HG03469 (cell line): ENCODE data around the gene NPTX2.

Experiments used
- ATAC-seq: cut with Tn5 transposase; IDR thresholded peaks from one replicate; pipeline ENCODE4 v1.9.1; 2021; ENCODE audit warnings: mild to moderate bottlenecking, moderate library complexity, moderate number of reproducible peaks; ENCODE audit not compliant: unreplicated experiment

The NPTX2 gene

DNA sequence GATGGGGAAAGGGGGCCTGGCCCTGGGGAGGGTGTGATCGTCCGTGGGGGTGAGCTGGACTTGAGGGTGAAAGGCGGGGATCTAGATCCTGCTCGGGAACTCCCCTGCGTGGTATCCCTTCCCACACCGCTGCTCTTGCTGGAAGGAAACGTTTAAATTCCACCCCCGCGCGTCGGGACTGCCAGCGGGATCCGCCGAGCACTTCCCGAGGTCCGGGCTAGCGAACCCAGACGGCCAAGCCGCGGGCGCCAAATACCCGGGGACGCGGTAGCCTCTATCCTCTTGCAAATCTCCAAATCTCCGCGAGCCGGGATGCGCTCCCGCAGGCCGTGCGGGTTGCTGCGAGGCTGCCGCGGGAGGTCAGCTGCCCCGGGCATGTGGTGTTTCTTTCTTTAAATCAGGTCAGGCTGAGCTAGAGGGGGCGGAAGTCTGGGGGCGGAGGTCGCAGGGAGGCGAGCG is 904 bp downstream of the NPTX2 start:
- no peak for ATAC-seq

DNA sequence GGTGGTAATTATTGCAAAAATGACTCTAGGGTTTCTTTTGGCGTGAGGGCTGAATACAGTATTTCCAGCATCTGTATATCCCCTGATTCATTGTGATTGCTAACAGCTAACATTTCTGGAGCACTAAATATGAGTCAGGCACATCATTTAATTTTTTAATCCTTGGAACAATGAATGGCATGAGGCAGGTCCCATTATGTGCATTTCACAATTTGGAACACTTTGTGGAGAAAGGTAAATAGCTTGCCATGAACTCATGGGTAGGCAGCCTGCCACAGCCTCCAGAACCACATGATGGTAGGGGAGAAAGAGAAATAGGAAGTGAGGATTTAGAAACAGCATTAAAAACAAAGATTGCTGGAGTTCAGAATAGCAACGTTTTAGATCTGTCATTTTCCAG is 1.7 kb downstream of the NPTX2 start:
- ATAC-seq, result no peak

DNA sequence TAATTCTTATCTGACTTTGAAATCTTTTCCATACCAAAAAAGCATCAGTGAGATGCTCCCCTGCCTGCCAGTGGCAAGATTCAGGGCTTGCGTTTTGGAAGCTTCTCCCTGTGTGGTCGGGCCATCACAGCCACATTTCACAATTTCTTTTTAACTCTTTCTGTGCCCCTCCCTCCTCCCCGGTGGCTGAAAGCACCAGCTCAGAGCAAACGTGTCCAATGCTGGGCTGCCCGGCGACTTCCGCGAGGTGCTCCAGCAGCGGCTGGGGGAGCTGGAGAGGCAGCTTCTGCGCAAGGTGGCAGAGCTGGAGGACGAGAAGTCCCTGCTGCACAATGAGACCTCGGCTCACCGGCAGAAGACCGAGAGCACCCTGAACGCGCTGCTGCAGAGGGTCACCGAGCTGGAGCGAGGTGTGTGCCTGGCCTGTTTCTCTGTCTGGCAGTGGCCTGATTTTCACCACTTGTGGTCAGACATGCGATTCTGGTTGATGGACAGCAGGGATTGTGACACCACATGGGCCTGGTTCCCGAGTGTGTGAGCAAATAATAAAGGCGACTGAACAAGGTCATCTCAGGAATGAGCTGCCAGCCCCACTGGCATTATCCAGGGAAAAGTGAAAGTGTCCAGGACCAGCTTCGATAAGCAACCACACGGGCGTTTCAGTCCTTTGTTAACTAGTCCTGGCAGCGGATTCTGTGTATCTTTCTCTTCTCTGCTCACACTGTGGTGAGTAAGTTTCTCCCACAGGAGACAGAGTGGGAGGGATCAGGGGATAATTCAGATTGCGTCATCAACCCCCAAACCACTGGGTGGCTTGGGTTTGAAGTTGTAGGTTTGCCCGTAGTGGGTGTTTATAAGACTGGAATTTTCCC is 2.6 kb downstream of the NPTX2 start:
- no peak for ATAC-seq

DNA sequence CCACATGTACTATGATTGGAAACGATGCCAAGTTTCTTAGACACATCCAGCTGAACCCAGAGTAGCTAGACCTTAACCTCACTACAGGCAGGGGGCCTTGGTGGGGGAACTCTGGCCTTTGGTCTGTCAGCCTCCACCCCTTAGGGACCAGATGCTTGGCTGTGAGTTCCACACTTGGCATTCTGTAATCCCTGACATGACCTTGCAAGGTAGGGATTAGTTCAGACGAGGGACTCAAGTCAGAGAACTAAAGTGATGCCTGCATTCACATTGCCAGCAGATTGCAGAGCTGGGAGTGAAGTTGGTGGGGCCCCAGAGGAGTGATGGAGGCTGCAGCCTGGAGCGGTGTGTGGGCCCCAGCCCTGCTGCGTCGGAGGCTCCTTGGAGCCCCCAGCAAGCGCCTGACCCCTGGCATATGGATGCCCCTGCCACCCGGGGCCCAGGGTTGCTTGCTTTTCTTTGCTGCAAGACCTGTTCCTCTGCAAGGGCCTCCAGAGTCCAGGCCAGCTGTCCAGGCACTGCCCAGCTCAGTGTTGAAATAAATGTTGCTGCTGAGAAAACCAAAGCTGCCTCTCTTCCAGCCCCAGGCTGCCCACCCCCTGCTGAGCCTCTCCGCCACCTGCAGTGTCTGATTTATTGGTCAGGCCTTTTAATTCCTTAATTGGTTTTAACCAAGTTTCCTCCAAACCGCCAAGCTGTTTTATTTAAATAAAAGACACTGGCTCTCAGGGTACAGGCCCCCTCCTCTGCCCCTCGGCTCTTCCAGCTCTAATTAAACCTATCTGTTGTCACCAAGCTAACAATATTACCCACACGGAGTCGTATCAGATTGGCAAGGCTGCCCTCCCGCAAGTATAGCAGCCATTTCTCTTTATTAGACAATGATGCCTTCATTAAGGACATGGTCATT is 4.7 kb downstream of the NPTX2 start:
- ATAC-seq, result no peak

DNA sequence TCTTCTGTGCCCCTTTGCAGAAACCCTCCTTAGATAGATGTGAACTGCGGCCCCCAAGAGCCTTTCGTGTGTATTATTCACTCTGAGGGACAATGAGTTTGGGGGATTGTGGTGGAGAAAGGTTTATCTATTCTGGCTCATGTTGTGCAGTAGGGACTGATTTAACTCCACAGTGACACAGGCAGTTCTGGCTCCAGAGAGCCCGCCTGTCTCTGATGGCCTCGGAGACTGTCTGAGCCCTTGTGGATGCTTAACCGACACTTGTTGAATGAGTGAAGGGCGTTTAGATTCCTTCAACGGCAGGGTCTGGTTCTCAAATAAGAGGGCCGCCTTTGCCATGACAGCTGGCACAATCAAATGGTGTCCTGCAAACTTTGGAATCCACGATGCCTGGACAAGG is 5.8 kb downstream of the NPTX2 start:
- no peak for ATAC-seq

DNA sequence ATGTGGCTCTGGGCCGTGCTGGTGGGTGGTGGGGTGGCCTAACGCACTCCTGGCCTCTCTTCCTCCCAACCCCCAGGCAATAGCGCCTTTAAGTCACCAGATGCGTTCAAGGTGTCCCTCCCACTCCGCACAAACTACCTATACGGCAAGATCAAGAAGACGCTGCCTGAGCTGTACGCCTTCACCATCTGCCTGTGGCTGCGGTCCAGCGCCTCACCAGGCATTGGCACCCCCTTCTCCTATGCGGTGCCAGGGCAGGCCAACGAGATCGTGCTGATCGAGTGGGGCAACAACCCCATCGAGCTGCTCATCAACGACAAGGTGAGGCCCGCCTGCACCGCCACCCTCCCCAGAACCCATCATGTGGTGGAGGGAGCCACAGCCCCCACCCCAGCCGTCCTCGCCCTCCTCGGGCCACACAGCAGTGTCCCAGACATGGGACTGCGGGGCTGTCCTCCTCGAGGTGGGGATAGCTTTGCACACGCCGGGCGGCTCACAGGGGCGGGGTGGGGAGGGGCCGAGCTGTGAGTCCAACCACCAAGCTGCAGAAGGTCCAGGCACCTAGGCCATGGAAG is 7.8 kb downstream of the NPTX2 start:
- ATAC-seq, result no peak

DNA sequence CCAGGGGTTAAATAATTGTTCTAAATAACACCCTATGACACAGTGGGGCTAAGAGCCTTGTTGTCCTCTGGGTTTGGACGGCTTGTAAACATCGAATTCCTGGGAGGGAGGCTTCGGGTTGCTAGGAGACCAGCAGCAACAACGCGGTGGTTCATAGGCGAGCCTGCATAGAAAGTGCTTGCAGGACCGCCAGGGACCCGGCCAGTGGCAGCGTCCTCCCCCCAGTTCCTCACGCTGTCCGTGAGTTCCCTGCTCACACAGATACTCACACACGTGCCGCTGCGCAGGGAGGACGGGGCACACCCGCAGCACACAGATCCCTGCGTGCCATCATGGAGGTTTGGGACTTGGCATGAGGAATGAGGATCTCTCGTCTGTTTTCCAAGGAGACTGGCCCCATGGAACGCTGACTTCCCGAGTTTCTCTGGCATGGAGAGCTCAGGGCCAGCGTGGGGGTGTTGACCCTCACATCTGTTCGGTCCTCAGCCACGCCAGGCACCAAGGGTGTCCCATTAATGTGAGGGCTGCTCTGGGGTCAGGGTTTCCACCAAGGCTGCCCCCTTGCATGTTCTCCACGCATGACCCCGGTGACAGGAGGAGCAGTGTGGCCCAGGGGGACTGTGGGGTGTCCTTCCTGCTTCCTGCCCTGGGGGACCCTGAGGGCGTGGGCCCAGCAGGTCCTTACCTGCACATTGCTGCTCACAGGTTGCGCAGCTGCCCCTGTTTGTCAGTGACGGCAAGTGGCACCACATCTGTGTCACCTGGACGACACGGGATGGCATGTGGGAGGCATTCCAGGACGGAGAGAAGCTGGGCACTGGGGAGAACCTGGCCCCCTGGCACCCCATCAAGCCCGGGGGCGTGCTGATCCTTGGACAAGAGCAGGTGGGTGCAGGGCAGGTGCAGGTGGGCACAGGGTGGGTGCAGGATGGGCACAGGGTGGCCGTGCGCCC is 9.7 kb downstream of the NPTX2 start:
- ATAC-seq, result no peak

DNA sequence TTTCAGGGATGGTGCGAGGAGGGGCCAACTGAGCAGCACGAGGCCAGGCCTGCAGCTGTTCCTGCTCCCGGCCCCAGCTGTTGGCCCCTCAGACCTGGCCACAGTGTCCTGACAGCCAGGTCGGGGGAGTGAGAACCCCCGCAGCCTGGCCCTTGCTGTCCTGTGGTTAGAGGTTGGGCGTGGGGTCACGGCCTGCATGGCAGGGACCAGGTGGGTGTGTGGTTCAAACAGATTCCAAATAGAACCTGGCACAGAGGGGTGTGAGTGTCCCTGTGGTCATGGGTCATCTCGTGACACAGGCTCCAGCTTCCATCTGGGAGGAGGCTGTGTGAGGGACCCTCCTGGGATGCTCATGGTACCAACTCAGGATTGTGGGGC is 10.3 kb downstream of the NPTX2 start:
- ATAC-seq, result no peak

DNA sequence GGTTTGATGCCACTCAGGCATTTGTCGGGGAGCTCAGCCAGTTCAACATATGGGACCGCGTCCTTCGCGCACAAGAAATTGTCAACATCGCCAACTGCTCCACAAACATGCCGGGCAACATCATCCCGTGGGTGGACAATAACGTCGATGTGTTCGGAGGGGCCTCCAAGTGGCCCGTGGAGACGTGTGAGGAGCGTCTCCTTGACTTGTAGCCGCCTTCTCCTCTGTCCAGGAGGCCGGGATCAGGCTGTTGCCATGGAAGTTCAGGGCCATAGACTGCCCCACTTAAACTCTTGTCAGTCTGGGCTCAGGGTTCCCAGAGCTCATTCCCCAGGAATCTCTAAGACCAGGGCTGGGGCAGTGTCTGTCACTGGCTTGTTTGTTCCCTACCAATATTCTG is 11.3 kb downstream of the NPTX2 start:
- no peak for ATAC-seq

DNA sequence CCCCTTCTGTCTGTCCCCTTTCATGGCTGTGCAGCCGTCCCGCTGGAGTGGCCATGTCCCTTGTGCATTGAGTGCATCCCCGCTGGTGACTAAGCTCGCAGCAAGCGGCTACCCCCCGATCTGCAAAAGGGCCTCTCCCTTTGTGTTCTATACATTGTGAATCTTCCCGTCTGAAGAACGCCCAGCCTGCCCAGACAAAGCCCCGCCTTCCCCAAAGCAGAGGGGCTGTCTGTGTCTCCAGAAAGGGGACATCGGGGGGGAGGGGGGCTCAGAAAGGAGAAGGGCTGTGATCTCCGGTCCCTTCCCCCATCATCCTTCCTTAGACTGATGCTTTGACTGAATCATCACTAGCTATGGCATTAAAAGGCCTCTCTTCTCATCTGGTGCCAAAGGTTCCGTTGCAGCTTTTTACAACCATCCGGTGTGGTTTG is 11.9 kb downstream of the NPTX2 start:
- ATAC-seq, result no peak

DNA sequence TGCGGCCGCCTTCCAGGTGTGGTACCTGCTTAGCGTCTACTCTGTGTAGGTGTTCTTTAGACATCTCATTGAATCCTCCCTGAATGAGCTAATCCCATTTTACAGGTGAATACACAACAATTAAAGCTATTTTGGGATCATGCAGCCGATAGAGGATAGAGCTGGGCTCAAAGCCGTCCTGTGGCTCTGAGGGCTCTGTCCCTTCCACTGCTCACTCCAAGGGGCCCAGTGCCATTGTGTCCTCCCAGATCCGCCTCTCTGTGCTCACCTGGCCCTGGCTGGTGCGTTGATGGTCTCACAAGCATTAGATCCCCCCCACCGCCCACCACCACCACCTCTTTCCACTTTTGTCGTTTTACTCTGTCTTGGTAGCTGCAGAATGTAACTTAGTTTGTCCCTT is 13.1 kb downstream of the NPTX2 start:
- ATAC-seq, result no peak

DNA sequence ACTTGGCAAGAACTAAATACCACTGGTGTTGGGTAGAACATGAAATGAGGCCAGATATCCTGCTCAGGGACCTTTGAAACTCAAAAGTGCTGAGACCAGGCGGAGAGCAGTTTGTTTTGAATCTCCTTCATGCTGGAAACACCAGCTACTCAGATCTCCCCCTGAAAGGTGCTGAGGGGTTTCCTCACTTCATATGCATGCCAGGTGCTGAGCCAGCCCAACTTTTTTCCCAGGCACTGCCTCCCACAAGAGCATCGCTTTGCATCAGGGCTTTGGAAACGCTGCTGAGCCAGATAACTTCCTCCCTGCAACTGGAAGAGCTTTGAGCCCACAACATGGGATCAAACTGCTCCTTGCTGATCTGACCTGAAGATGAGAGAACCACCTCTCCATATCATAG is 13.7 kb downstream of the NPTX2 start:
- ATAC-seq, result no peak

DNA sequence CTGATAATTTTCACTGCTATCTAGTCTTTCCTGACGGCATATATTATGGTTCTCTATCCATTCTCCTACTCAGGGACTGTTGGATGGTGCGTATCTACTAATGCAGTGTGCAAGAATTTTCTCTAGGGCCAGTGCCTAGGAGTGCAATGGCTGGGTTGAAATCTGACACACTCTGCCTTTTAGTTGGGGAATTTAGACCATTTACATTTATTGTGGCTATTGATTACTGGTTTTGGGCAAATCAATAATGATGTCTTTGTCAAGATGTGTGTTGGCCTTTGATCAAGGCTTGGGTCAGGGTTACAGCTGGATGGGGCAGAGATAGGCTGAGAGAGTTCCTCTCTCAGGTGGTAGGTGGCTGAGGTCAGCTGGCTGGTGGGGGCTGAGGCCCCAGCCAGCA is 21.8 kb downstream of the NPTX2 start:
- no peak for ATAC-seq

DNA sequence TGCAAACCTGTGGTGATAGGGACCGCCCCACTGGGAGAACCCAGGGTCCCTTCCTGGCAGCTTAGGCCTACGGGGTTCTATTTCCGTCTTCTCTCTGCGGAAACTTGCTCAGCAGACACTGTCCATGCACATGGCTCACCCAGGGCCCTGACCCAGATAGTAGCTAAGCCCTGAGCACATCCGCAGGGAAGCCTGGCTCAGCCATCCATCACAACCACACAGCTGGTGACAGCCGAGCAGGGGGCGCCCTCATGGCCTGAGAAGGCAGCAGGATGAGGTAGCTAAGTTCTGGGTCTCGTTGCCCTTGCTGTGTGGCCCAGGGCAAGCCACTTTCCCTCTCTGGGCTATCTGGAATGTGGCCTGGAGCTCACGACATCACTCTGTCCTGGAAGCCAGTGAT is 23.3 kb downstream of the NPTX2 start:
- no peak for ATAC-seq

DNA sequence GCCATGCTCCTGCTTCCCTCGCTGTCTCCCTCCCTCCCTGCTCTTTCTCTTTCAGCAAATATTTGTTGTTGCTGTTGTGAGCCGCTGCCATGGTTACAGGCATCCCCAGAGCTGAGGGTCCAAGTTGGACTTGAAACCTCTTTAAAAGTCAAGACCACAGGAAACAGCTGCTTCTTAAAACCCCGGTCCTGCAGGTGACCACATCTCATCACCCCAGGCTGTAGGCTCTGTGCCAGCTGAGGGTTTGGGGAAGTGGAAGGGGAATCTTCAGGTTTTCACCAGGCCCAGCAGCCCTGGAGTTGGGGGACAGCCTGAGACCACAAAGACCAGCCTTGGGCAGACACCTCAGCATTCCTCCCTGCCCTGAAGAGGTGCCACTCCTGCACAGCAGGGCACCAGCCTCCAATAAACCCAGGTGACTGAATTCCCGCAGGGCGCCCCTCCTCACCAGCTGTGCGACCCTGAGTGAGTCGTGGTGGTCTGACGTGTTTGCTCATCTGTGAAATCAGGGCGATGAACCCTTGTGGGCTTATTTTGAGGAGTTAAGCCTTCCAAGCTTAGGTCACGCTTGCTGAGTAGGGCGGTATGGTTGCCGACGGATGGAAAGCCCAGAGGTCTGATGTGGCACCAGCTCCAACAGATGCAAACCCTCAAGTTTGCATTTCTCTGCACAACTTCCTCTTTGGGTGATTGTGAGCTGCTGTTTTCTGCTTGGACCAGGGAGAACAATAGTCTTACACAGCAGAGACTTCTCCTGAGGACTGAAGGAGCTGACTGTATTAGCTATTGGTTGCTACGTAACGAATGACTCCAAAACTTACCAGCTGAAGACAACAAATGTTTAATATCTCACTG is 24.8 kb downstream of the NPTX2 start:
- ATAC-seq, result peak; percentile 73

DNA sequence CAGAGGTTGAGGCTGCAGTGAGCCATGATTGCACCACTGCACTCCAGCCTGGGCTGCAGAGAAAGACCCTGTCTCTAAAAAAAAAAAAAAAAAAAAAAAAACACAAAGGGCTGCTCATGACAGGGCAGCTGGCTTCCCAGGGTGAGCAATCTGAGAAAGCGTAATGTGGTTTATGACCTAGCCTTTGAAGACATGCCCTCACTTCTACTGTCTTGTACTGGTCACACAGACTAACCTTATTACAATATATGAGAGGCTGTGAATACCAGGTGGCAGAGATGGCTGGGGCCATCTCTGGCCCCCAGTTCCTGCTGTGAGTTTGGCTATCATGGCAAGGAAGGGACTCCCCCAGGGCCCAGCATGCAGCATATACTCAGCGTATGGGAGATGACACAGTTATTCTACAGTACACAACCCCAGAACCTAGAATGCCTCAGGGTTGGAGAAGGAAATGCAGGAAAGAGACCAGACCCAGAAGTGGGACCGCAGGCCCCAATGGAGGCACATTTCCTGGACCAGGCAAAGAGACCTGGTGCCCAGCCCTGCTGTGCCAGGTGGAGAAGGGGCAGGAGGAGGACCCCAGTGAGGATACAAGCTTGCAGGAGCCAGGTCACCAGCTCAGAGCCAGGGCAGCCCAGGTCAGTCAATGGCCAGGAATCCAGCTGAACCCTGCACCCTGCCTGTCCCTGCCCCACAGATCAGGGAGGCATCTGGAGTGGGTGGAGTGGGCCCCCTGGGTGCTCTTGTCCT is 26.3 kb downstream of the NPTX2 start:
- ATAC-seq, result no peak

DNA sequence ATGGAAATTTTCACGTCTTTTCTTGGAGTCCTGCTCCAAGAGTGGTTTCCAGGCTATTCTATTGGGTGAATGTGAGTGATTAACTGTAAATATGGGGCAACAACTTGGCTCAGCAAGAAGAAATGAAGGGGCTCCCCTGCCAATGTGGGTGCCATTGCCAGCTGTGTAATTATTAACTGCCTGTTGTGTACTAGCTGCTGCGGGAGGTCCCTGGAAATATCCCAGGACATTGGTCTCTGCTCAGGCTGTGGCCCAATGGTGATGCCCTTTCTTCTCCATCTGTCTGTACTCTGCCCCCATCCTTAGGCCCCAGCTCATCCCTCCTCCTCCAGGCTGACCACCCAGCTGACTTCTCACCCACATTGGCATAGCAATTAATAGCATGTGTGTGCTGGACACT is 29.4 kb downstream of the NPTX2 start:
- ATAC-seq, result no peak

DNA sequence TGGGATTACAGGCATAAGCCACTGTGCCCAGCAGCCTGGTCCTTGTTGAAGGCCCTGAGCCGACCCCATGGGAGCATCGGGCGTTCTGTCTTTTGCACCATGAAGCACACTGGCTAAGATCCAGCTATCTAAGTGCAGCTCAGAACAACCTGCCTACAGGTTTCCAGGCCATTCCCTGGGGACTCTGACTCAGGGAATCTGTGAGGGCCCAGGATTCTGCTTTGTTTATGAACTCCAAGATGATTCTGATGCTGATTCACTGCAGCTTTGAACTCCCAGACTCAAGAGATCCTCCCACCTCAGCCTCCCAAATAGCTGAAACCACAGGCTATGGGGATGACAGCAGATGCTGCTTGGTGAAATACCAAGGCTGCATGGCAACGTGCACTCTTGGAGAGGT is 30.2 kb downstream of the NPTX2 start:
- no peak for ATAC-seq

DNA sequence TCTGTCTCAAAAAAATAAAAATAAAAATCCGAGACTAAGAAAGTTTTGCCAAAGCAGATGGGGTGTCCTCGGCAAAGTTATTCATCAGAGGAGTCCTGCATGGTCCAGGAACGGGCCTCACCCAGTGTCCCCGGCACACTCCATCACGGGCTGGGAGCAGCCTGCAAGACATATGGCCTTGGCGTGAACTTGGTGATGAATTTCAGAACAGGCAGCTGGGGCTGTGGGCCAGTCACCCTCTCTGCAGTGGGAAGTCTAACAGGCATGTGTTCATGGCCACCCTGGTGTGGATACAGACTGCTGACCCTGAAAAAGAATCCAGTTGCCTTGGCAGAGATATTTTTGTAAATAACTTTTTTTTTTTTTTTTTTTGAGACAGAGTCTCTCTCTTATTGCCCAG is 34.7 kb downstream of the NPTX2 start:
- ATAC-seq, result no peak
